CD4-positive, alpha-beta T cell (primary cell): ENCODE measurements around the gene TUBA1B. TPM values are rescaled to one million over a fixed set of nuclear protein-coding genes. Genes with fewer than 3 reads are reported as not detected.

ENCODE experiments used
- ATAC-seq: fragments of 200-7000 bp; cut with Tn5 transposase; one replicate; pipeline ENCODE4 v1.10.0; 2022; ENCODE audit warnings: mild to moderate bottlenecking; ENCODE audit not compliant: poor library complexity
- CTCF ChIA-PET: fragments of 350-600 bp; sonication (Branson Sonifier 250); formaldehyde crosslinking; loops from one replicate; lab custom pipeline; 2021; ENCODE audit warnings: antibody characterized with exemption, inconsistent platforms; lab: Charles Lee
- POLR2A ChIA-PET: fragments of 350-600 bp; sonication (Branson Sonifier 250); formaldehyde crosslinking; loops from one replicate; lab custom pipeline; 2021; ENCODE audit warnings: antibody characterized with exemption, inconsistent platforms; lab: Charles Lee
- DNase-seq, 14 experiments: peaks; one replicate each; pipeline ENCODE4 v3.0.0-alpha.2; 2013 to 2020; ENCODE audit warnings: mixed read lengths in 2 of 14
- H3K27ac ChIP-seq, 2 donors: one replicate each; pipeline versions ENCODE4 v1.5.1 to v1.7.0; 2013; ENCODE audit warnings: low read length in 2 of 2, low read depth in 1 of 2, mild to moderate bottlenecking in 1 of 2
- H3K27me3 ChIP-seq, 2 experiments: 1 replicate in 1 of 2; 2 replicates in 1 of 2; pipeline versions ENCODE4 v1.6.1 to v1.7.0; 2013; ENCODE audit warnings: low read length in 2 of 2, control low read depth in 1 of 2, mild to moderate bottlenecking in 1 of 2, moderate library complexity in 1 of 2; ENCODE audit not compliant: insufficient read depth in 2 of 2, control insufficient read depth in 1 of 2
- H3K36me3 ChIP-seq: one replicate; pipeline ENCODE4 v1.6.1; 2013; ENCODE audit warnings: low read length, control low read depth; ENCODE audit not compliant: insufficient read depth
- H3K4me1 ChIP-seq: one replicate; pipeline ENCODE4 v1.6.1; 2013; ENCODE audit warnings: low read length, control low read depth; ENCODE audit not compliant: insufficient read depth
- H3K4me3 ChIP-seq: one replicate; pipeline ENCODE4 v1.5.1; 2013; ENCODE audit warnings: mild to moderate bottlenecking, low read length, moderate library complexity
- H3K9me3 ChIP-seq, 2 experiments: 1 replicate in 1 of 2; 2 replicates in 1 of 2; pipeline versions ENCODE4 v1.6.1 to v1.7.0; 2013; ENCODE audit warnings: low read length in 2 of 2, mild to moderate bottlenecking in 2 of 2, control low read depth in 1 of 2, moderate library complexity in 1 of 2; ENCODE audit not compliant: control insufficient read depth in 1 of 2, insufficient read depth in 1 of 2
- H3K27ac Mint-ChIP-seq: one replicate; pipeline ENCODE4 v1.8.0; 2020; ENCODE audit warnings: mixed read lengths
- H3K27me3 Mint-ChIP-seq: one replicate; pipeline ENCODE4 v1.8.0; 2021; ENCODE audit warnings: mixed read lengths
- H3K36me3 Mint-ChIP-seq: one replicate; pipeline ENCODE4 v1.8.0; 2021; ENCODE audit warnings: low read depth, mixed read lengths
- H3K4me1 Mint-ChIP-seq: one replicate; pipeline ENCODE4 v1.8.0; 2021; ENCODE audit warnings: low read depth, mixed read lengths
- H3K4me3 Mint-ChIP-seq: one replicate; pipeline ENCODE4 v1.8.0; 2020; ENCODE audit warnings: mild to moderate bottlenecking, mixed read lengths
- H3K9me3 Mint-ChIP-seq: one replicate; pipeline ENCODE4 v1.8.0; 2020; ENCODE audit warnings: mixed read lengths
- intact Hi-C, 2 experiments: fragments of 100-400 bp; cut with DNase I in 1 of 2; cut with micrococcal nuclease in 1 of 2; formaldehyde crosslinking; loops; one replicate each; pipeline versions ENCODE4 v1.15.1 to v1.9.0; 2023 to 2025; cut with DNase I, micrococcal nuclease
- total RNA-seq, 174 experiments: library from RNA in 2 of 174; stranded (reverse) in 2 of 174; gene quantifications; one replicate each; pipeline ENCODE4 v1.2.3 and lab custom pipeline; 2021 to 2026
- TF ChIP-seq, protein P1 (sequence below): fragments of 200-600 bp; IDR thresholded peaks from one replicate; pipeline ENCODE4 v1.8.0; 2022; ENCODE audit warnings: antibody characterized with exemption, mild to moderate bottlenecking

The TUBA1B gene
- total RNA-seq, 2 experiments from 2014 or later = 116 to 120 TPM

DNA sequence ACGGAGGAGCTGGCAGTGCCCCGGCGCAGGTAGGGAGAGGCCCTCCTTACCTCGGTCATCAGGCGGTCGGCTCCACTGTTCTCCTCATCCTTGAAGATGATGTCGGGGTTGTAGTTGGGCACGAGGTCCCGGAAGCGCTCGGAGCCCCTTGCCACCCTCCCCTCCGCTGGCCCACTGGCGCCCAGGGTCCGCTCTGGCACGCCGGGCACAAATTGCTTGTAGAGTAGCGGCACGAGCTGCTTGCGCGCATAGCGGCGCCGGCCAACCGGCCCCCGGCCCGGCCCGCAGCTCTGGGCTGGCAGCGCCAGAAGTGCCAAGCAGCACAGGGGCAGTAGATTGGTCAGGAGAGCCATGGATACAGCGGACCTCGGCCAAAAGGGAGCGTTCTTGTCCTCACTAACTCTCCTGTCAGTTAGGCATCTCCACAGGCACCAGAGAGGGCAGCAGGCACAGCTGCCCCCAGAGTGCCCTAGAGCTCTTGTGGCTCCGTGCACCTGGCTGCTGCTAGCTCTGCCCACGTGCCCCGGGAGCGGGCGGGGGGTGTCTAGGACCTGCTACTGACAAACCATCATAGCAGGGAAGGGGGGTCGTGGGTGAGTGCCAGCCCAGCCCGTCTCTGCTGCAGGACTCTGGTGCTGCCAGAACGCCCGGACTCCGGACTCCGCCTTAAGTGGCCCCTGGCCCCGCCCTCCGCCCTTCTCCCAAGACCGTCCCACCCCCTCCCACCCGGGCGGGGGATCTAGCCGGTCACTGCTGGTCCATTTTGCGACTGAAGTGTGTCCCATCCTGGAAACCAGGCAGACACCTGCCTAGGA is 36.8 kb downstream of the TUBA1B start, which contains the start of gene DHH:
TSS of gene DHH (minus strand) at position 642 of the 815 bp plus-strand sequence. CDS start at position 353, 289 bp downstream.
- Histone ChIP-seq H3K4me1 (peaks cover 49% of the 10 kb centered on the region), H3K9me3 (peaks cover 0 to 19% of the 10 kb centered on the region in 2 experiments), H3K27me3 (peaks cover 50 to 56% of the 10 kb centered on the region in 2 experiments), H3K27ac (no peak within 1 kb of the TSS), H3K36me3 (peaks cover 22% of the 10 kb centered on the region), H3K4me3 (no peak within 1 kb of the TSS)
- intact Hi-C loops = loop anchor here in 1 of 2 experiments (2.0 kb wide), 1 partner anchor 16 kb away; the partner anchor contains the start of gene LMBR1L
- Mint-ChIP-seq H3K4me1 (peaks cover 60% of the 10 kb centered on the region), H3K4me3 (peak within 1 kb of the TSS; percentile 44), H3K27ac (peak within 1 kb of the TSS; percentile 7), H3K36me3 (peaks cover 25% of the 10 kb centered on the region), H3K9me3 (no peaks in the 10 kb centered on the region), H3K27me3 (peaks cover 64% of the 10 kb centered on the region)
- CTCF ChIA-PET = interaction anchor here (0.6 to 3.1 kb wide), 5 partner anchors 15 to 141 kb away, joined by 3 to 20 read pairs (median 3); partner anchors contain the start of gene LMBR1L
- ATAC-seq (peak; percentile 6), DNase-seq (peak in 1 of 14 experiments; percentile 39)
- TF ChIP-seq, protein P1, sequence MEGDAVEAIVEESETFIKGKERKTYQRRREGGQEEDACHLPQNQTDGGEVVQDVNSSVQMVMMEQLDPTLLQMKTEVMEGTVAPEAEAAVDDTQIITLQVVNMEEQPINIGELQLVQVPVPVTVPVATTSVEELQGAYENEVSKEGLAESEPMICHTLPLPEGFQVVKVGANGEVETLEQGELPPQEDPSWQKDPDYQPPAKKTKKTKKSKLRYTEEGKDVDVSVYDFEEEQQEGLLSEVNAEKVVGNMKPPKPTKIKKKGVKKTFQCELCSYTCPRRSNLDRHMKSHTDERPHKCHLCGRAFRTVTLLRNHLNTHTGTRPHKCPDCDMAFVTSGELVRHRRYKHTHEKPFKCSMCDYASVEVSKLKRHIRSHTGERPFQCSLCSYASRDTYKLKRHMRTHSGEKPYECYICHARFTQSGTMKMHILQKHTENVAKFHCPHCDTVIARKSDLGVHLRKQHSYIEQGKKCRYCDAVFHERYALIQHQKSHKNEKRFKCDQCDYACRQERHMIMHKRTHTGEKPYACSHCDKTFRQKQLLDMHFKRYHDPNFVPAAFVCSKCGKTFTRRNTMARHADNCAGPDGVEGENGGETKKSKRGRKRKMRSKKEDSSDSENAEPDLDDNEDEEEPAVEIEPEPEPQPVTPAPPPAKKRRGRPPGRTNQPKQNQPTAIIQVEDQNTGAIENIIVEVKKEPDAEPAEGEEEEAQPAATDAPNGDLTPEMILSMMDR = no peak
- POLR2A ChIA-PET = interaction anchor here (0.6 to 5.1 kb wide), 10 partner anchors 14 to 230 kb away, joined by 3 to 42 read pairs (median 4); partner anchors contain the start of genes FKBP11, LMBR1L, PRKAG1 and RHEBL1

- peak overlapping the region; percentile 7 for H3K27ac Mint-ChIP-seq
- H3K36me3 ChIP-seq = peaks cover 19% of the 10 kb centered on the region
- intact Hi-C loops = loop anchor here (2.0 kb wide), 2 partner anchors 17 to 97 kb away; partner anchors contain the start of gene LMBR1L (in 1 of the 2)
Observed at GRCh38 chr12:49093792-49094159, 37.4 kb downstream of the TUBA1B start.

More at GRCh38 chr12:49093792-49094159, 37.4 kb downstream of the TUBA1B start:
- Mint-ChIP-seq H3K9me3 (no peaks in the 10 kb centered on the region), H3K27me3 (peaks cover 70% of the 10 kb centered on the region), H3K36me3 (peaks cover 21% of the 10 kb centered on the region), H3K4me3 (peak overlapping the region; percentile 9), H3K4me1 (peaks cover 62% of the 10 kb centered on the region)
- DNase-seq (no peak), ATAC-seq (no peak)
- peaks cover 54% of the 10 kb centered on the region for H3K4me1 ChIP-seq
- no peak overlapping the region for H3K27ac ChIP-seq
- TF ChIP-seq, protein P1 = no peak
- H3K27me3 ChIP-seq = peaks cover 56 to 62% of the 10 kb centered on the region in 2 experiments
- peaks cover 0 to 19% of the 10 kb centered on the region in 2 experiments for H3K9me3 ChIP-seq
- H3K4me3 ChIP-seq = no peak overlapping the region
- ChIA-PET POLR2A (interaction anchor here (0.6 to 5.1 kb wide), 9 partner anchors 14 to 230 kb away, joined by 3 to 42 read pairs (median 5); partner anchors contain the start of genes LMBR1L, PRKAG1, RHEBL1 and TUBA1A), CTCF (interaction anchor here (0.6 to 3.1 kb wide), 5 partner anchors 16 to 141 kb away, joined by 3 to 20 read pairs (median 3); partner anchors contain the start of gene LMBR1L)
